Right atrium auricular region (tissue), 2 donors: ENCODE data around the gene JSRP1. TPM values are rescaled to one million over a fixed set of nuclear protein-coding genes. Genes with fewer than 3 reads are reported as not detected.

Experiments used
- DNase-seq: peaks from one replicate; pipeline ENCODE4 v3.0.0-alpha.2; 2019; ENCODE audit warnings: low spot score
- H3K27ac ChIP-seq, 2 donors: fragments of 200-600 bp; sonication (generic); 1 replicate in 1 of 2; 2 replicates in 1 of 2; pipeline ENCODE4 v1.5.1; 2016 to 2019
- H3K27me3 ChIP-seq, 2 donors: fragments of 200-600 bp; sonication (generic); one replicate each; pipeline versions ENCODE4 v1.5.1 to v1.6.0; 2017 to 2019
- H3K36me3 ChIP-seq: fragments of 200-600 bp; sonication (generic); one replicate; pipeline ENCODE4 v1.5.1; 2016
- H3K4me1 ChIP-seq, 2 donors: fragments of 200-600 bp; sonication (generic); one replicate each; pipeline versions ENCODE4 v1.5.1 to v1.6.0; 2017 to 2019
- H3K4me3 ChIP-seq, 2 donors: fragments of 200-600 bp; sonication (generic); 1 replicate in 1 of 2; 2 replicates in 1 of 2; pipeline ENCODE4 v1.5.1; 2017 to 2019; ENCODE audit warnings: mild to moderate bottlenecking in 1 of 2, moderate library complexity in 1 of 2
- H3K9me3 ChIP-seq, 2 donors: fragments of 200-600 bp; sonication (generic); one replicate each; pipeline ENCODE4 v1.5.1; 2019
- total RNA-seq, 2 donors: library from RNA; depleted of rRNA; stranded (reverse); fragments of >200 nt; gene quantifications; one replicate each; pipeline ENCODE4 v1.1.0, GENCODE V29; 2016
- TF ChIP-seq, protein P1 (sequence below), 2 donors: fragments of 200-600 bp; sonication (generic); IDR thresholded peaks; one replicate each; pipeline ENCODE4 v1.5.1; 2019; ENCODE audit warnings: antibody characterized with exemption in 2 of 2

The JSRP1 gene
- total RNA-seq, 2 donors from 2014 or later = 0.39 TPM; not detected in 1

GRCh38 chr19:2237051-2237868, 19.0 kb downstream of the JSRP1 start:
- peaks cover 5 to 72% of the 10 kb centered on the region in 2 donors for H3K4me1 ChIP-seq
- H3K9me3 ChIP-seq = no peaks in the 10 kb centered on the region
- H3K27me3 ChIP-seq = no peaks in the 10 kb centered on the region
- H3K4me3 ChIP-seq = peak overlapping the region; percentile 84 to 96
- peaks cover 14% of the 10 kb centered on the region for H3K36me3 ChIP-seq
- DNase-seq = no peak
- H3K27ac ChIP-seq = peak overlapping the region; percentile 96 to 97
- TF ChIP-seq, protein P1, sequence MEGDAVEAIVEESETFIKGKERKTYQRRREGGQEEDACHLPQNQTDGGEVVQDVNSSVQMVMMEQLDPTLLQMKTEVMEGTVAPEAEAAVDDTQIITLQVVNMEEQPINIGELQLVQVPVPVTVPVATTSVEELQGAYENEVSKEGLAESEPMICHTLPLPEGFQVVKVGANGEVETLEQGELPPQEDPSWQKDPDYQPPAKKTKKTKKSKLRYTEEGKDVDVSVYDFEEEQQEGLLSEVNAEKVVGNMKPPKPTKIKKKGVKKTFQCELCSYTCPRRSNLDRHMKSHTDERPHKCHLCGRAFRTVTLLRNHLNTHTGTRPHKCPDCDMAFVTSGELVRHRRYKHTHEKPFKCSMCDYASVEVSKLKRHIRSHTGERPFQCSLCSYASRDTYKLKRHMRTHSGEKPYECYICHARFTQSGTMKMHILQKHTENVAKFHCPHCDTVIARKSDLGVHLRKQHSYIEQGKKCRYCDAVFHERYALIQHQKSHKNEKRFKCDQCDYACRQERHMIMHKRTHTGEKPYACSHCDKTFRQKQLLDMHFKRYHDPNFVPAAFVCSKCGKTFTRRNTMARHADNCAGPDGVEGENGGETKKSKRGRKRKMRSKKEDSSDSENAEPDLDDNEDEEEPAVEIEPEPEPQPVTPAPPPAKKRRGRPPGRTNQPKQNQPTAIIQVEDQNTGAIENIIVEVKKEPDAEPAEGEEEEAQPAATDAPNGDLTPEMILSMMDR (IDR thresholded peaks at IDR 0.05) = no peak

DNA sequence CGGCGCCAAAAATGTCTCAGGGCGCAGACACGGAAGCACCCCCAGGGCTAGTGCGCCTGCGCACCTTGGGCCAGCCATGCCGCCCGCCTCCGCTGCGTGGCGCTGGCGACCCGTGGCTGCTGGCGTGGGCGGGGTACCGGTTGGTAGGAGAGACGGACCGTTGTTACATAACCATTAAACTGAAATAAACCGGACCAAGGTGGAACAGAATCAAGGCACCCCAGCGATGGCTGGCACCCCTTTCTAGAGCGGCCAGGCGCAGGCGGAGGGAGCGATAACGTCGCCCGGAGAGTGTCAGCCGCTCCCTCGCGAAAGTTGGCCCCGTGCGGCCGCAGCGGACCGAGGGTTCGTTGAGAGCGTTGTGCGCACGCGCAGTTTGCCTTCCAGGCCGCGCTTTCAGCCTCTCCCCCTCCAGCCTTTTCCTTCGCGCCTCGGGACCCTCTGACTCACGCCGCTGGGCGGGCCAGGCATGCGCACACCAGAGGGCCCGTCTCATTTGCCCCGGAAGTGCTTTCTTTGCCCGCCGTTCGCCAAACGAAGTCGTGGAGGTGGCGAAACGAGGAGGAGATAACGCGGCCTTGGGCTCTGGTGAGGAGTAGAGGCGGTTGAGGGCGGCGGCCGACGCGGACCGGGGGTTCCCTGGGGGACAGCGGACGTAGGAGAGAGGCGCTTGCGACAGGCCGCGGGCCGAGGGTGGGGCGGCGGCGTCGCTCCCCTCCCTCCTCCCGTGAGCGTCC, 19.7 kb downstream of the JSRP1 start, which contains the start of the genes PLEKHJ1 and SF3A2:
Gene PLEKHJ1, minus strand, starts transcription at position 16 of the 737 bp plus-strand sequence. CDS start 81 bp downstream, outside the sequence.
Gene SF3A2, plus strand, starts transcription at position 511 of the 737 bp plus-strand sequence. CDS start 6,595 bp downstream, outside the sequence.
- Histone ChIP-seq H3K27me3 (no peaks in the 10 kb centered on the region), H3K9me3 (no peaks in the 10 kb centered on the region), H3K4me1 (peaks cover 5 to 70% of the 10 kb centered on the region in 2 donors), H3K4me3 (peak within 1 kb of the TSS; percentile 84 to 96), H3K27ac (peak within 1 kb of the TSS; percentile 96 to 97), H3K36me3 (peaks cover 14% of the 10 kb centered on the region)
- DNase-seq = peak; percentile 97
- TF ChIP-seq, protein P1 (IDR thresholded peaks at IDR 0.05) = peak; percentile 99 to 100

DNA sequence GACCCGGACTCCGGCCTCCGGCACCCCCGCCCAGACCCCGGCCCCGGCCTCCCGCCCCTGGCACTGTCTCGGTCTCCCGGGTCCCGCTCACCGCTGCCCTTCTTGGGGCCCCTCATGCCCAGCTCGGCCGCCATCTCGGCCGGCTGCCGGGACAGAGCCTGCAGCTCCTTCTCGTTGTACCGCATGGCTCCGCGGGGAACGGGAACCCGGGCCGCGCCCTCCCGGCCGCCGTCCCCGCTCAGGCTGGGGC, 20.2 kb downstream of the JSRP1 start:
- H3K9me3 ChIP-seq = no peaks in the 10 kb centered on the region
- peak overlapping the region; percentile 96 to 97 for H3K27ac ChIP-seq
- peak overlapping the region; percentile 84 to 96 for H3K4me3 ChIP-seq
- H3K4me1 ChIP-seq = peaks cover 5 to 69% of the 10 kb centered on the region in 2 donors
- DNase-seq = no peak
- TF ChIP-seq, protein P1 (IDR thresholded peaks at IDR 0.05) = no peak
- no peaks in the 10 kb centered on the region for H3K27me3 ChIP-seq
- peaks cover 14% of the 10 kb centered on the region for H3K36me3 ChIP-seq

DNA sequence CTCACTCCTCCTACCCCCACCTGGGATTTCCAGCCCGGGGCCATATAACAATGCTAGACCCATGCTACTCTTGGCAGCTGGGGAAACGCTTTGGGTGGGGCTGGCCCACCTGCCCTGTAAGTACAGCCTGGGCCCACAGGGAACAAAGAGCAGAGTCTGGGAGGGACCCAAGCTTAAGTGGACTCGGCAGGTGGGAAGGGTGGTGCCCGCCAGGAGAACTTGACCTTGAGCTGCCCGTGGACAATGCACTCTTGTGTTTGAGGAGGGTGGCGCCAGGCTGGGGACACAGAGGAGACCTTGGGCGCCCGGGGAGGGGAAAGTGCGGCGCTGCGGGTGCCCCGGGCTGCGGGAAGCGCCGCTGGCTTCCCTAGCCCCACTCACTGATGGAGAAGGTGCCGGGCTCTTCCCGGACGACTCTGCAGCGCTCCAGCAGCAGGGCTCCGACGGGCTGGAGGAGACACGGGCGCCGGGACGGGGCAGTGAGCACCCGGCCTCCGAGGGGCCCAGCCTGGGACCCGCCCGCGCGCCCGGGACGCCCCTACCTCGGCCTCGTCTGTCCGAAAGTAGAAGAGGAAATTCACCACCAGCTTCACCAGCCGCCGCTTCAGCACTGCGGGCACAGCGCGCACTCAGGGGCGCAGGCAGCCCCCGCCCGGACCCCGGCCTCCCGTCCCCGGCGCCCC, 20.7 kb downstream of the JSRP1 start:
- peaks cover 17% of the 10 kb centered on the region for H3K36me3 ChIP-seq
- H3K27me3 ChIP-seq = no peaks in the 10 kb centered on the region
- peak overlapping the region; percentile 96 to 97 for H3K27ac ChIP-seq
- H3K9me3 ChIP-seq = no peaks in the 10 kb centered on the region
- H3K4me1 ChIP-seq = peaks cover 4 to 68% of the 10 kb centered on the region in 2 donors
- DNase-seq = no peak
- TF ChIP-seq, protein P1 (IDR thresholded peaks at IDR 0.05) = no peak
- peak overlapping the region; percentile 84 to 96 for H3K4me3 ChIP-seq

DNA sequence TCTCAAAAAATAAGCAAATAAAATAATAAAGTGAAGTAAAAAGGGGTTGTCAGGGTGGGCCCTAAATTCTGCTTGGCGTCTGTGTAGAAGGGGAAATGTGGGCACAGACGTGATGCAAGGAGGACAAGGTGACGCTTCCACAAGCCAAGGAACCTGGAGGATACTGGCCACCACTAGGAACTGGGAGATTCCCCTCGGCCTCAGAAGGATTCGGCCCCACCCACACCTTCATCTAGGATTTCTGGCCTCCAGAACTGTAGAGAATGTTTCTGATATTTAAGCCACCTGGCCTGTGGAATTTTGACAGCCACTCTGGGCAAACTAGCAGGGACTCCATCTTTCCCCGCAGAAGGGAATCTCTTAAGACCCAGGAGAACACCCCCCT, 21.2 kb downstream of the JSRP1 start:
- Histone ChIP-seq H3K9me3 (no peaks in the 10 kb centered on the region), H3K4me1 (peaks cover 0 to 63% of the 10 kb centered on the region in 2 donors), H3K27ac (peak overlapping the region; percentile 96 to 97), H3K27me3 (no peaks in the 10 kb centered on the region), H3K36me3 (peaks cover 22% of the 10 kb centered on the region), H3K4me3 (peak overlapping the region; percentile 84 to 96)
- DNase-seq = no peak
- TF ChIP-seq, protein P1 (IDR thresholded peaks at IDR 0.05) = no peak
